Neural progenitor cell (in vitro differentiated cells): ENCODE measurements around the gene RNF26. TPM values are rescaled to one million over a fixed set of nuclear protein-coding genes. Genes with fewer than 3 reads are reported as not detected.

Source experiments
- DNase-seq: peaks from one replicate; pipeline ENCODE4 v3.0.0-alpha.2; 2016; ENCODE audit warnings: low spot score
- H2AFZ ChIP-seq: fragments of 200-600 bp; sonication (generic); replicated peaks from 2 replicates; pipeline ENCODE4 v1.6.1; 2016; ENCODE audit warnings: antibody characterized with exemption
- H3F3A ChIP-seq: fragments of 200-600 bp; sonication (generic); 2 replicates; pipeline ENCODE4 v1.6.1; 2016; ENCODE audit warnings: antibody characterized with exemption, low read depth
- H3K27ac ChIP-seq: fragments of 200-600 bp; sonication (generic); 2 replicates; pipeline ENCODE4 v1.5.1; 2016; ENCODE audit warnings: mild to moderate bottlenecking
- H3K27me3 ChIP-seq: fragments of 200-600 bp; sonication (generic); 2 replicates; pipeline ENCODE4 v1.6.1; 2016; ENCODE audit warnings: mild to moderate bottlenecking, moderate library complexity
- H3K36me3 ChIP-seq: fragments of 200-600 bp; sonication (generic); 2 replicates; pipeline ENCODE4 v1.5.1; 2016
- H3K4me1 ChIP-seq: fragments of 200-600 bp; sonication (generic); 2 replicates; pipeline ENCODE4 v1.6.1; 2016; ENCODE audit warnings: mixed run types
- H3K4me2 ChIP-seq: fragments of 200-600 bp; sonication (generic); 2 replicates; pipeline ENCODE4 v1.6.1; 2016
- H3K4me3 ChIP-seq: fragments of 200-600 bp; sonication (generic); 2 replicates; pipeline ENCODE4 v1.5.1; 2016
- H3K79me2 ChIP-seq: fragments of 200-600 bp; sonication (generic); 2 replicates; pipeline ENCODE4 v1.6.1; 2016; ENCODE audit warnings: low read depth
- H3K9ac ChIP-seq: fragments of 200-600 bp; sonication (generic); 2 replicates; pipeline ENCODE4 v1.6.1; 2016
- H3K9me3 ChIP-seq: fragments of 200-600 bp; sonication (generic); 2 replicates; pipeline ENCODE4 v1.5.1; 2016; ENCODE audit warnings: low read depth
- H4K20me1 ChIP-seq: fragments of 200-600 bp; sonication (generic); 2 replicates; pipeline ENCODE4 v1.6.1; 2016; ENCODE audit warnings: low read depth
- H3K27ac Mint-ChIP-seq: 3 replicates; pipeline ENCODE4 v1.8.0; 2021; ENCODE audit warnings: mixed read lengths
- H3K27me3 Mint-ChIP-seq: 2 replicates; pipeline ENCODE4 v1.8.0; 2022; ENCODE audit warnings: low read depth, mild to moderate bottlenecking, inconsistent platforms, moderate library complexity, mixed read lengths; ENCODE audit not compliant: insufficient read depth
- H3K36me3 Mint-ChIP-seq: 3 replicates; pipeline ENCODE4 v1.8.0; 2021; ENCODE audit warnings: mixed read lengths
- H3K4me1 Mint-ChIP-seq: 3 replicates; pipeline ENCODE4 v1.8.0; 2021; ENCODE audit warnings: mixed read lengths
- H3K4me3 Mint-ChIP-seq: 3 replicates; pipeline ENCODE4 v1.8.0; 2021; ENCODE audit warnings: mild to moderate bottlenecking, moderate library complexity, mixed read lengths
- H3K9me3 Mint-ChIP-seq: 3 replicates; pipeline ENCODE4 v1.8.0; 2020; ENCODE audit warnings: mixed read lengths
- CTCF ChIP-seq: fragments of 200-600 bp; sonication (generic); IDR thresholded peaks from 2 replicates; pipeline ENCODE4 v1.5.1; 2017; ENCODE audit warnings: antibody characterized with exemption, mild to moderate bottlenecking
- EZH2 ChIP-seq: fragments of 200-600 bp; sonication (generic); IDR thresholded peaks from 2 replicates; pipeline ENCODE4 v1.6.1; 2017; ENCODE audit warnings: antibody characterized with exemption, mild to moderate bottlenecking, moderate library complexity
- EZH2phosphoT487 ChIP-seq: fragments of 200-600 bp; sonication (generic); IDR thresholded peaks from 2 replicates; pipeline ENCODE4 v1.6.1; 2017; ENCODE audit warnings: antibody characterized with exemption
- total RNA-seq: library from RNA; depleted of rRNA; stranded (reverse); fragments of >200 nt; gene quantifications from 2 replicates; pipeline ENCODE4 v1.2.3, GENCODE V29; 2015; ENCODE audit warnings: low replicate concordance

RNF26 gene
- total RNA-seq, 1 donor from 2014 or later = 17.1 TPM

GRCh38 chr11:119338965-119339588, 4.8 kb downstream of the RNF26 start:
- peak overlapping the region; percentile 100 for H3K4me3 Mint-ChIP-seq
- TF ChIP-seq EZH2phosphoT487 = no peak
- no peak for TF ChIP-seq CTCF
- no peak for TF ChIP-seq EZH2
- no peak for DNase-seq
- Histone ChIP-seq H3K27me3 (peaks cover 45% of the 10 kb centered on the region), H3K9ac (no peak overlapping the region), H4K20me1 (peaks cover 17% of the 10 kb centered on the region), H3K4me1 (peaks cover 51% of the 10 kb centered on the region), H2AFZ (no peak overlapping the region), H3K9me3 (no peaks in the 10 kb centered on the region), H3K27ac (no peak overlapping the region), H3F3A (peaks cover 41% of the 10 kb centered on the region), H3K36me3 (no peaks in the 10 kb centered on the region), H3K4me3 (peak overlapping the region; percentile 77), H3K4me2 (peak overlapping the region; percentile 99), H3K79me2 (peaks cover 35% of the 10 kb centered on the region)
- H3K36me3 Mint-ChIP-seq = peaks cover 5% of the 10 kb centered on the region
- no peaks in the 10 kb centered on the region for H3K9me3 Mint-ChIP-seq
- H3K4me1 Mint-ChIP-seq = peaks cover 59% of the 10 kb centered on the region
- H3K27ac Mint-ChIP-seq = no peak overlapping the region
- H3K27me3 Mint-ChIP-seq = peaks cover 18% of the 10 kb centered on the region

GRCh38 chr11:119339589-119340334, 5.4 kb downstream of the RNF26 start:
- no peaks in the 10 kb centered on the region for H3K36me3 ChIP-seq
- H3K4me1 ChIP-seq = peaks cover 51% of the 10 kb centered on the region
- peak overlapping the region; percentile 97 for H2AFZ ChIP-seq
- Mint-ChIP-seq H3K4me1 (peaks cover 57% of the 10 kb centered on the region), H3K4me3 (peak overlapping the region; percentile 100), H3K36me3 (peaks cover 5% of the 10 kb centered on the region), H3K27ac (no peak overlapping the region), H3K9me3 (no peaks in the 10 kb centered on the region), H3K27me3 (peaks cover 18% of the 10 kb centered on the region)
- peak; percentile 94 for DNase-seq
- H3K4me3 ChIP-seq = peak overlapping the region; percentile 77
- peaks cover 47% of the 10 kb centered on the region for H3K27me3 ChIP-seq
- H3K9me3 ChIP-seq = no peaks in the 10 kb centered on the region
- peaks cover 41% of the 10 kb centered on the region for H3F3A ChIP-seq
- peak overlapping the region; percentile 99 for H3K4me2 ChIP-seq
- TF ChIP-seq EZH2 (peak; percentile 61), EZH2phosphoT487 (no peak), CTCF (peak; percentile 94)
- no peak overlapping the region for H3K9ac ChIP-seq
- H4K20me1 ChIP-seq = peaks cover 17% of the 10 kb centered on the region
- peaks cover 31% of the 10 kb centered on the region for H3K79me2 ChIP-seq
- no peak overlapping the region for H3K27ac ChIP-seq

- Mint-ChIP-seq H3K36me3 (peaks cover 5% of the 10 kb centered on the region), H3K4me1 (peaks cover 49% of the 10 kb centered on the region), H3K27ac (no peak within 1 kb of the TSS), H3K27me3 (peaks cover 20% of the 10 kb centered on the region), H3K9me3 (no peaks in the 10 kb centered on the region), H3K4me3 (peak within 1 kb of the TSS; percentile 79)
- Histone ChIP-seq H3K79me2 (peaks cover 23% of the 10 kb centered on the region), H2AFZ (peak within 1 kb of the TSS; percentile 97), H3K4me1 (peaks cover 45% of the 10 kb centered on the region), H3K4me2 (peak within 1 kb of the TSS; percentile 99), H4K20me1 (peaks cover 12% of the 10 kb centered on the region), H3K27me3 (peaks cover 50% of the 10 kb centered on the region), H3F3A (peaks cover 41% of the 10 kb centered on the region), H3K36me3 (no peaks in the 10 kb centered on the region), H3K9ac (no peak within 1 kb of the TSS), H3K27ac (no peak within 1 kb of the TSS), H3K9me3 (no peaks in the 10 kb centered on the region), H3K4me3 (peak within 1 kb of the TSS; percentile 77)
- no peak for TF ChIP-seq CTCF
- peak; percentile 22 for TF ChIP-seq EZH2phosphoT487
- TF ChIP-seq EZH2 = no peak
- peak; percentile 66 for DNase-seq
These were observed 6.3 kb downstream of the RNF26 start, which contains the start of gene C1QTNF5 for GRCh38 chr11:119340335-119341221. TSS of gene C1QTNF5 (minus strand) at chr11:119340883. CDS start at chr11:119340397, 486 bp downstream.
